ENCODE data around the gene ODAD4.

DNA sequence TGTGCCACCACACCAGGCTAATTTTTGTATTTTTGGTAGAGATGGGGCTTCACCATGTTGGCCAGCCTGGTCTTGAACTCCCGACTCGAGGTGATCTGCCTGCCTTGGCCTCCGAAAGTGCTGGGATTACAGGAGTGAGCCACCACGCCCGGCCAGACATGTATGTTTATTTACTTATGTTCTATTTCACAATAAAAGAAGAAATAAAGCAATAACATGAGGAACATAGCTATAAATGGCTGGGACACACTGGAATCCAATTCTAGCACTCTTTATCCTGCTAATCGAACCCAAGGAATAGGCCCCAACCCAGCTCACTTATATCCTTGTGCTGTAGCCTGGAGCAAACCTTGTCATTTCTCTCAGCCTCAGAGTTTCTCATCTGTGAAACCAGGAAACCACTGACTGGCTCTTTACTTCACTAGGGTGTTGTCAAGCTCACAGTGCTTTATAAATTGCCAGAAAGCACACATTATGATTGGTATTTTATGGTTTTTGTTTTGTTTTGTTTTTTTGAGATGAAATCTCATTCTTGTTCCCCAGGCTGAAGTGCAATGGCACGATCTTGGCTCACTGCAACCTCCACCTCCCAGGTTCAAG, 4.3 kb upstream of the ODAD4 start:
- TF ChIP-seq POLR2AphosphoS5 (IDR thresholded peaks at IDR 0.05; ENCODE audit: insufficient read depth in 1 of 2, low read depth in 1 of 2) (no peak), POLR2A (IDR thresholded peaks at IDR 0.05) (no peak), CTCF (IDR thresholded peaks at IDR 0.05) (no peak)
